RWPE2 (cell line): ENCODE results near the gene ACOT11.
A peak's percentile ranks its signal among the peaks of the same experiment; 100 is the strongest.
"Not testable (repeated sequence)": the region's sequence is repeated elsewhere in the genome, so short reads cannot be mapped to it uniquely, and the experiment has no call there.

ENCODE experiments used
- ATAC-seq: fragments of 200-7000 bp; cut with Tn5 transposase; 3 replicates; pipeline ENCODE4 v1.9.1; 2021; ENCODE audit warnings: low read depth
- DNase-seq: peaks from one replicate; pipeline ENCODE4 v3.0.0-alpha.2; 2020; ENCODE audit warnings: low spot score
- H3K27ac ChIP-seq: fragments of 450-650 bp; 2 replicates; pipeline ENCODE4 v1.5.1; 2017; ENCODE audit warnings: mild to moderate bottlenecking; ENCODE audit not compliant: poor library complexity, severe bottlenecking
- H3K27me3 ChIP-seq: fragments of 250-450 bp; sonication (Bioruptor Pico); 2 replicates; pipeline ENCODE4 v1.5.1; 2021; ENCODE audit warnings: mild to moderate bottlenecking, moderate library complexity; ENCODE audit not compliant: insufficient read depth, poor library complexity, severe bottlenecking
- H3K36me3 ChIP-seq: fragments of 250-450 bp; sonication (Bioruptor Pico); 2 replicates; pipeline ENCODE4 v1.5.1; 2020; ENCODE audit warnings: low read depth, mild to moderate bottlenecking, moderate library complexity
- H3K4me1 ChIP-seq: fragments of 250-450 bp; sonication (Bioruptor Pico); 2 replicates; pipeline ENCODE4 v1.5.1; 2021; ENCODE audit warnings: mild to moderate bottlenecking, moderate library complexity; ENCODE audit not compliant: insufficient read depth, poor library complexity, severe bottlenecking
- H3K4me3 ChIP-seq: fragments of 250-450 bp; sonication (Bioruptor Pico); 2 replicates; pipeline ENCODE4 v1.5.1; 2021; ENCODE audit warnings: mild to moderate bottlenecking, moderate library complexity; ENCODE audit not compliant: severe bottlenecking
- H3K9me3 ChIP-seq: fragments of 250-450 bp; sonication (Bioruptor Pico); 2 replicates; pipeline ENCODE4 v1.5.1; 2021; ENCODE audit warnings: mild to moderate bottlenecking, moderate library complexity; ENCODE audit not compliant: severe bottlenecking
- CTCF ChIP-seq: fragments of 450-650 bp; IDR thresholded peaks from one replicate; pipeline ENCODE4 v1.5.1; 2017; ENCODE audit warnings: mild to moderate bottlenecking, moderate library complexity; ENCODE audit not compliant: poor library complexity, severe bottlenecking

Gene ACOT11

GRCh38 chr1:54519709-54520108 is 28.3 kb upstream of the ACOT11 start:
- Histone ChIP-seq H3K4me1 (no peaks in the 10 kb centered on the region), H3K4me3 (no peak overlapping the region), H3K36me3 (no peaks in the 10 kb centered on the region), H3K9me3 (no peaks in the 10 kb centered on the region), H3K27ac (no peak overlapping the region), H3K27me3 (no peaks in the 10 kb centered on the region)
- DNase-seq = peak; percentile 31
- no peak; the same call in 2 of the 3 replicates for ATAC-seq
- peak; percentile 8 for TF ChIP-seq CTCF

GRCh38 chr1:54520631-54521321 is 27.3 kb upstream of the ACOT11 start:
- no peak for TF ChIP-seq CTCF
- Histone ChIP-seq H3K27ac (no peak overlapping the region), H3K9me3 (no peaks in the 10 kb centered on the region), H3K27me3 (no peaks in the 10 kb centered on the region), H3K36me3 (no peaks in the 10 kb centered on the region), H3K4me3 (no peak overlapping the region), H3K4me1 (no peaks in the 10 kb centered on the region)
- DNase-seq (peak; percentile 3), ATAC-seq (no peak)

- not testable (repeated sequence) for H3K9me3 ChIP-seq, H3K27me3 ChIP-seq, H3K4me3 ChIP-seq, ATAC-seq, H3K4me1 ChIP-seq, H3K27ac ChIP-seq, H3K36me3 ChIP-seq, DNase-seq
These were observed 21.5 kb upstream of the ACOT11 start for GRCh38 chr1:54526565-54526964.

GRCh38 chr1:54528613-54529012 is 19.4 kb upstream of the ACOT11 start:
- Histone ChIP-seq H3K9me3 (no peaks in the 10 kb centered on the region), H3K4me1 (no peaks in the 10 kb centered on the region), H3K27ac (no peak overlapping the region), H3K27me3 (no peaks in the 10 kb centered on the region), H3K36me3 (no peaks in the 10 kb centered on the region), H3K4me3 (no peak overlapping the region)
- ATAC-seq (peak; percentile 33; the same call in 2 of the 3 replicates), DNase-seq (no peak)
- no peak for TF ChIP-seq CTCF

- ATAC-seq = no peak
- DNase-seq = no peak
- no peaks in the 10 kb centered on the region for H3K9me3 ChIP-seq
- no peak overlapping the region for H3K4me3 ChIP-seq
- H3K36me3 ChIP-seq = no peaks in the 10 kb centered on the region
- no peaks in the 10 kb centered on the region for H3K27me3 ChIP-seq
- no peak overlapping the region for H3K27ac ChIP-seq
- TF ChIP-seq CTCF = no peak
- no peaks in the 10 kb centered on the region for H3K4me1 ChIP-seq
These were observed 16.0 kb upstream of the ACOT11 start for GRCh38 chr1:54532033-54532432.

- H3K9me3 ChIP-seq, H3K27me3 ChIP-seq, H3K4me1 ChIP-seq, H3K27ac ChIP-seq, H3K36me3 ChIP-seq, H3K4me3 ChIP-seq, DNase-seq, ATAC-seq: not testable (repeated sequence)
These were observed 11.4 kb upstream of the ACOT11 start for GRCh38 chr1:54536656-54537055.
